Epithelial cell of esophagus (primary cell): ENCODE results near the gene RASL10A.

Experiments
- DNase-seq: peaks from one replicate; pipeline ENCODE4 v3.0.0; 2010; ENCODE audit warnings: low read depth
- H3K4me3 ChIP-seq: 2 replicates; pipeline ENCODE4 v1.5.1; 2011; ENCODE audit warnings: mild to moderate bottlenecking, low read length, control low read depth
- TF ChIP-seq, protein P1 (sequence below): IDR thresholded peaks from 2 replicates; pipeline ENCODE4 v1.5.1; 2011; ENCODE audit warnings: low read depth, mild to moderate bottlenecking, low read length, control low read depth, inconsistent platforms; ENCODE audit not compliant: insufficient read depth; ENCODE audit errors: missing control alignments

RASL10A gene

DNA sequence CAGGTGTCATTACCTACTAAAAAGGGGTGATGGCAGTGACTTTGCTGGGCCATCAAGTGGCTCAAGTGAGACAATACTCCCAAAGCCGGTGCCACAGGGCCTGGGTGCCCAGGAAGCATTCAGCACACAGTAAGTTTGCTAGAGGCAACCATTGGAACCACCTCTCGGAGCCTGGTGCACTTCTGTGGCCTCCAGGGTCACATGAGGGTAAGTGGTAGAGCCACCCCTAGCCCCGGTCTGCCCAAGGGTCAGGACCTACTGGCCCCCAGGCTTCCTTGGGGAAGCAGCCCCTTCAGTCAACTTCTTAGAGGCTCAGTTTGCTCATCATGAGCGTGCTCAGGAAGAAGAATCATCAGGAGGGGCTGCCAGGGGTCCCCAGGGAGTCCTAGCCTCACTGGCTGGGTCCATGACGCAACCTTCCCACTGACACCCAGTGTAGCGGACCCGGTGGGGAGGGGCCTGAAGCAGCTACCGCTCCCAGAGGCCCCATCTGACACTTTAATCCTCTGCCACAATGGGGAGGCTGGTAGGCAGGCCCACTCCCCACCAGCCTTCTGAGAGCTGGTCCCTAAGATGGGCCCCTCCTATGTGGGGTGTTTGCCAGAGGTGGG lies 17.5 kb upstream of the RASL10A start:
- no peak overlapping the region for H3K4me3 ChIP-seq
- no peak for DNase-seq
- TF ChIP-seq, protein P1, sequence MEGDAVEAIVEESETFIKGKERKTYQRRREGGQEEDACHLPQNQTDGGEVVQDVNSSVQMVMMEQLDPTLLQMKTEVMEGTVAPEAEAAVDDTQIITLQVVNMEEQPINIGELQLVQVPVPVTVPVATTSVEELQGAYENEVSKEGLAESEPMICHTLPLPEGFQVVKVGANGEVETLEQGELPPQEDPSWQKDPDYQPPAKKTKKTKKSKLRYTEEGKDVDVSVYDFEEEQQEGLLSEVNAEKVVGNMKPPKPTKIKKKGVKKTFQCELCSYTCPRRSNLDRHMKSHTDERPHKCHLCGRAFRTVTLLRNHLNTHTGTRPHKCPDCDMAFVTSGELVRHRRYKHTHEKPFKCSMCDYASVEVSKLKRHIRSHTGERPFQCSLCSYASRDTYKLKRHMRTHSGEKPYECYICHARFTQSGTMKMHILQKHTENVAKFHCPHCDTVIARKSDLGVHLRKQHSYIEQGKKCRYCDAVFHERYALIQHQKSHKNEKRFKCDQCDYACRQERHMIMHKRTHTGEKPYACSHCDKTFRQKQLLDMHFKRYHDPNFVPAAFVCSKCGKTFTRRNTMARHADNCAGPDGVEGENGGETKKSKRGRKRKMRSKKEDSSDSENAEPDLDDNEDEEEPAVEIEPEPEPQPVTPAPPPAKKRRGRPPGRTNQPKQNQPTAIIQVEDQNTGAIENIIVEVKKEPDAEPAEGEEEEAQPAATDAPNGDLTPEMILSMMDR = no peak

DNA sequence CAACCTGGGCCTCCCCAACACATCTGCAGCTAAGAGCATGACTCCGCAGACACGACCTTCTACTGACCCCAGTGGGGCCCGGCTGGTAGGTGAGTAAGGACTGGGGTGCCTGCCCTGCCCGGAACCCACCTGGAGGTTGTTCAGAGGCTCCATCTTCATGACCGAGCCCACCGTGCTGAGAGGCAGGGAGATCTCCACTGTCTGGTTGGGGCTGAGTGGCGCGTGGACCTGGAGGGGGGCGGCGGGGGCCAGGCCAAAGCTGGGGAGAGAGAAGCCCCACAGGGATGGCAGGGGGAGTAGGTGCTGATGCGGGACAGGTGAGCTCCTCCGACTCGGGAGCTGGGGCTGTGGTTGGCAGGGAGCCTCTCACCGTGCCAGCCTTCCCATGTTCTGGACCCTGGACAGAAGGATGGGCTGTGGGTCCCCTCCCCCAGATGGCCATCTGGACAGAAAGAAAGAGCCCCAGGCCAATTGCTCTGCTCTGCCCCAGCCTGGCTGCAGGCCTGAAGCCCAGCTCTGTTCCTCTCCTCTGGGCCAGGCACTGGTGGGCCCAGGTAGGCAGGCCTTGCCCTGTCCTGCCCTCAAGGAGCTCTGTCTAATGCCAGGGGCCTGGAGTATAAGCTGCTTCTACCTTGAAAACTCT lies 16.3 kb upstream of the RASL10A start:
- TF ChIP-seq, protein P1 = no peak
- DNase-seq = no peak
- H3K4me3 ChIP-seq = no peak overlapping the region

DNA sequence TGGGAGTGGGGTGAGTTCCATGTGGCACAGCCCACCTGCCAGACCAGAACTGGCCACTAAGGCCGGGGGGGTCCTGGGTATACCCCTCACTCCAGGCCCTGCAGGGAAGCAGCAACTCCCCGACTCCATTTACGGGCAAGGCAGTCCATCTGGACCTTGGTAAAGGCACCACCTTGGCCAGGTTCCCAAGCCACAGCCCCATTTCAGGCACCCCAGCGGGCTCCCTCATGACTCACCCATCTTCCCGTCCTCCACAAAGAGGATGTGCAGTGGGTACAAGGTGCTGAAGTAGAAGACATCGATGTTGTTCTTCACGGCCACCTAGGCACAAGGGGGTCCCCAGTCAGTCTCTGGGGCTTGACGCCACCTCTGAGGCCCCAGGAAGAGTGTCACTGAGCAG lies 15.7 kb upstream of the RASL10A start:
- TF ChIP-seq, protein P1 = no peak
- DNase-seq = no peak
- H3K4me3 ChIP-seq = no peak overlapping the region

DNA sequence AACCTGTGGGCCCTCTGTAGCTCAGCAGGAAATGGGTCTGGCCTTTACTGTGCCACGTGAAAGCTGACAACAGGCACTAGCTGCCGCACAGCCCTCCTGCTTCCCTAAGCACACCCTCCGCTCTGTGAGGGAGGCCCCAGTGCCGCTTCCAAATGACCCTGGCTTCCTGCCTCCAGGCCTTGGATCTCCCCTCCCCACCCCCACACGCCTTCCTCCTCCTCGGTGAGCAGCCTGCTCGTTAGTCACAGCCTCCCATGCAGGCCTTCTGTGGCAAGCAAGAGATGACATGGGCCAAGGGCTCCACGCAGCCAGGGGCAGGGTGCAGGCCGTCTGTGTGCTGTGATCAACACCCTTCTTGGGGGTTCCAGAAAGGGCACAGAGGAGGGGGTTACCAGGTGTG lies 15.3 kb upstream of the RASL10A start:
- TF ChIP-seq, protein P1 = no peak
- no peak overlapping the region for H3K4me3 ChIP-seq
- no peak for DNase-seq

DNA sequence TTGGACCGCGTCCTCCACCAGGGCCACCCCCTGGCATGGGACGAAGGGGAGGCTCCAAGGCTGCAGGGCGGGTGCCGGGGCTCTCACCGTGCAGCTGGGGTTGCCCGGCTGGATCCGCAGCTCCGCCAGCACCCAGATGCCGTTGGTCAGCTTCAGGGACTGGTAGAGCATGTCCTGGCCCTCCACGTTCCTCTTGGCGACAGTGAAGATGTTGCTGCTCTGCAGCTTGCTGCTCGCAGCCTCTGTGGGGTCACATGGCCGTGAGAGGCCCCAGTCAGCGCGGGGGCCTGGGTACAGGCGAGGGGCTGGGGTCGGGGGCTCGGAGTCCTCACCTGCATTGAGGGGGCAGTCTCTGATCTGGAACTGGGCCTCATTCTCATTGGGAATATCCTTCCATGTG lies 14.8 kb upstream of the RASL10A start:
- no peak for DNase-seq
- TF ChIP-seq, protein P1 = no peak

DNA sequence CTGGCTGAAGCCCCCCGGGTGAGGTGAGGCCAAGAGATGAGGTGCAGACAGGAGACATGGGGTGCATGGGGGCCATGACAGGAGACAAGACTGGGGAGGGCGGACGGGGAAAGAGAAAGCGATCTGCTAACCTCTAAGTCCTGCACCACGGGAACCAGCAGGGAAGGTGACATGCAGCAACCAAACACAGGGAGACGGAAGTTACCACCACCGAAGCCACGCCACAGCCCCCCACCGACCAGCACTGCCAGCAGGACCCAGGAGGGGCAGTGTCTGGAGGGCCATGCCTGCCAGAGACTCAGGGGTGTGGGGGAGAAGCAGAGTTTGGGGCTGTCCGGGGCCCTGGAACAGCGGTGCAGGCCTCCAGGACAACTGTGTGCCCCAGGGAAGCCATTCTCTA lies 14.1 kb upstream of the RASL10A start:
- TF ChIP-seq, protein P1 = no peak
- DNase-seq = no peak

More for the DNA sequence above, 14.8 kb upstream of the RASL10A start:
- H3K4me3 ChIP-seq = no peak overlapping the region

More for the DNA sequence above, 14.1 kb upstream of the RASL10A start:
- no peak overlapping the region for H3K4me3 ChIP-seq
